Right cardiac atrium (tissue), 5 donors: ENCODE measurements around the gene SLC27A2. TPM values are rescaled to one million over a fixed set of nuclear protein-coding genes. Genes with fewer than 3 reads are reported as not detected.

Source experiments
- ATAC-seq, 2 donors: fragments of 200-7000 bp; cut with Tn5 transposase; one replicate each; pipeline versions ENCODE4 v1.8.0 to v1.9.1; 2020; ENCODE audit warnings: moderate library complexity in 2 of 2, mild to moderate bottlenecking in 1 of 2
- DNase-seq, 3 donors: peaks; one replicate each; pipeline ENCODE4 v3.0.0-alpha.2; 2020
- H3K27ac ChIP-seq: one replicate; pipeline ENCODE4 v1.5.1; 2013; ENCODE audit warnings: mild to moderate bottlenecking, low read length, control low read depth, moderate library complexity
- H3K27me3 ChIP-seq: one replicate; pipeline ENCODE4 v1.6.1; 2013; ENCODE audit not compliant: control insufficient read depth, insufficient read depth
- H3K4me1 ChIP-seq: one replicate; pipeline ENCODE4 v1.6.1; 2013; ENCODE audit warnings: low read length; ENCODE audit not compliant: control insufficient read depth, insufficient read depth
- H3K4me3 ChIP-seq: one replicate; pipeline ENCODE4 v1.5.1; 2013; ENCODE audit warnings: low read length, control low read depth
- H3K9me3 ChIP-seq: one replicate; pipeline ENCODE4 v1.6.1; 2013; ENCODE audit warnings: low read length; ENCODE audit not compliant: control insufficient read depth
- WGBS: extraction: QIAGEN DNeasy Blood & Tissue Kit; methylation state at CpG from one replicate; pipeline ENCODE4 v1.1.7; 2013; 5-methylcytosine and 5-hydroxymethylcytosine counted together
- intact Hi-C, 4 donors: fragments of 100-400 bp; cut with DNase I; formaldehyde crosslinking; loops; one replicate each; pipeline versions ENCODE4 v1.11.0 to v1.14.0; 2022 to 2023
- polyA plus RNA-seq: library from polyadenylated mRNA; stranded (reverse); fragments of 200-250 nt; gene quantifications from one replicate; pipeline ENCODE4 v1.2.3, GENCODE V29; 2013
- total RNA-seq, 4 donors: library from RNA; stranded (reverse); fragmentation: NEBNext Ultra II Directional; extraction: Animal tissue kit (Norgen Biotek cat#: 25700); gene quantifications; one replicate each; pipeline ENCODE4 v1.2.1, GENCODE V29; 2021
- donor health status: healthy with polysubstance abuse.
- donor health status: DM: no; HTN: yes; CAD: no.
- donor health status: DM: no; HTN: no; CAD: no.
- donor health status: DM: no; HTN: yes; CAD: no; lungs with severe emphysema.
- donor health status: DM: yes; HTN: yes; CAD: no.

The SLC27A2 gene
- total and polyA plus RNA-seq, 5 donors = 0.11 to 0.14 TPM; not detected in 3

DNA sequence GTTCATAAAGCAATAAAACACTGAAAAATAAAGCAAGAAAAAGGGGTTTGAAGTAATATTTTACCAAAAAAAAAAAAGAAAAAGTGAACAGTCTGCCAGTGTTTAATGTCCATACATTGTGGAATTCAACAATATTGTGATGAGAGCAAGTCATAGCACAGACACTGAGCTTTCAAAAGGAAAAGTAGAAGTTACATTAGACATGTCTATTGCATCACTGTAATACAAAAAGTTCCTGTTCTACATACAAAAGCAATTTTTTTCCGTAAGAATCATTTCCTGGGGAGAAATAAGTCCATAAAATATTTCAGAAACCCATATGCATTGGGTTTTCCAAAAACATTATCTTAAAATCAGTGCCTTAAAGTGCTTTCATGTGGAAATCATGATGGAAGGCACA, 95.4 kb downstream of the SLC27A2 start:
- no peaks in the 10 kb centered on the region for H3K9me3 ChIP-seq
- no peak for ATAC-seq
- WGBS = 75% methylated on average over 1 of the region's 1 CpG
- no peak overlapping the region for H3K27ac ChIP-seq
- H3K27me3 ChIP-seq = no peaks in the 10 kb centered on the region
- intact Hi-C loops = no loop called here
- H3K4me3 ChIP-seq = no peak overlapping the region
- H3K4me1 ChIP-seq = no peaks in the 10 kb centered on the region
- DNase-seq = no peak

DNA sequence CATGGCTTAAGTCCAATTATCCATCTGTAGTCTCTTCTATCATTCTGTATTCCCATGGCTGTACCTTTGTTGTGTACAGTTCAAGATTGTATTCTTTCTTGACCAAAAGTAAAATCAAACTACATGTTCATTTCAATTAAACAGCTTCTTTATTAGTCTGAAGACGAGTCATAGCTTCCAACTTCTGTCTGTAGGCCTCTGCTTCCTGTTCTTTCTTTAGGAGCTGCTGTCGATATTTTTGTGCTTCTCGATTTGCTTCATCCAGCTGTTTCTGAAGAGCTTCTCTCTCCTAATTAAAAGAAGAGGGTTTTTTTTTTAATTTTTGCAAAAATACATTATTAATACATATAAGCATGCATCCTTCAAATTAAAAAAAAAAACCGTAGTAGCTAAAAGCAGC, 96.5 kb downstream of the SLC27A2 start:
- intact Hi-C loops = no loop called here
- H3K9me3 ChIP-seq = no peaks in the 10 kb centered on the region
- no peaks in the 10 kb centered on the region for H3K27me3 ChIP-seq
- H3K4me3 ChIP-seq = no peak overlapping the region
- no peak overlapping the region for H3K27ac ChIP-seq
- no peak for ATAC-seq
- no peaks in the 10 kb centered on the region for H3K4me1 ChIP-seq
- no peak for DNase-seq
- WGBS = 73% methylated on average over 4 of the region's 4 CpGs

GRCh38 chr15:50280271-50280670, 98.3 kb downstream of the SLC27A2 start:
- DNase-seq = no peak
- H3K9me3 ChIP-seq = no peaks in the 10 kb centered on the region
- no peak overlapping the region for H3K4me3 ChIP-seq
- 98% methylated on average over 3 of the region's 3 CpGs for WGBS
- intact Hi-C loops = no loop called here
- no peaks in the 10 kb centered on the region for H3K4me1 ChIP-seq
- no peak overlapping the region for H3K27ac ChIP-seq
- H3K27me3 ChIP-seq = no peaks in the 10 kb centered on the region
- ATAC-seq = no peak

DNA sequence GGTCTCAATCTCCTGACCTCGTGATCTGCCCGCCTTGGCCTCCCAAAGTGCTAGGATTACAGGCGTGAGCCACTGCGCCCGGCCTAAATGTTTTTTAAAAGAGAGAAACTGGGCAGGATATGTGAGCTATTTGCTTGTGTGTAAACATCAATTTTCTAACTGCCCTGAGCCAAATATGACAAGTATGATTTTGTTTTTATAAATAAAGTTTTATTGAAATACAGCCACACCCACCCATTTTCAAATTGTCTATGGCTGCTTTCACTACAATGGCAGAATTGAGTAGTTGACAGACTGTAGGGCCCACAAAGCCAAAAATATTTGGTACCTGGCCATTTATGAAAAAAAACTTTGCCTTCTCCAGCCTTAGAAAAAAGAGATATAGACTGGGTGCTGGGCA, 99.4 kb downstream of the SLC27A2 start:
- Histone ChIP-seq H3K27ac (no peak overlapping the region), H3K4me3 (no peak overlapping the region), H3K27me3 (no peaks in the 10 kb centered on the region), H3K9me3 (no peaks in the 10 kb centered on the region), H3K4me1 (no peaks in the 10 kb centered on the region)
- ATAC-seq (no peak), DNase-seq (no peak)
- WGBS = 80% methylated on average over 5 of the region's 5 CpGs
- intact Hi-C loops = no loop called here

Other genes starting within 250 kb of the SLC27A2 start
- gene ATP8B4, start 63.0 kb upstream of the SLC27A2 start, total RNA-seq = 10 to 100 TPM in 1 of 4 donors, 1 to 10 TPM in 3; 4.2 to 11.7 (median 6.1) TPM
- gene ATP8B4, start 63.0 kb upstream of the SLC27A2 start, polyA plus RNA-seq = 3.0 TPM
- gene HDC, start 83.5 kb downstream of the SLC27A2 start, total RNA-seq = under 1 TPM in 3 of 4 donors, not detected in 1; 0.12 to 0.62 (median 0.56) TPM
- not detected for gene HDC, start 83.5 kb downstream of the SLC27A2 start, polyA plus RNA-seq
- gene GABPB1, start 173.0 kb downstream of the SLC27A2 start, total RNA-seq = 10 to 100 TPM in 3 of 4 donors, 1 to 10 TPM in 1; 9.6 to 11.2 (median 10.6) TPM
- gene GABPB1, start 173.0 kb downstream of the SLC27A2 start, polyA plus RNA-seq = 5.2 TPM
- gene USP8, start 242.2 kb downstream of the SLC27A2 start, total RNA-seq = 10 to 100 TPM; 39.8 to 49.0 (median 45.1) TPM
- gene USP8, start 242.2 kb downstream of the SLC27A2 start, polyA plus RNA-seq = 23.9 TPM